Measurements from ENCODE around the gene BBLN.

Gene BBLN

DNA sequence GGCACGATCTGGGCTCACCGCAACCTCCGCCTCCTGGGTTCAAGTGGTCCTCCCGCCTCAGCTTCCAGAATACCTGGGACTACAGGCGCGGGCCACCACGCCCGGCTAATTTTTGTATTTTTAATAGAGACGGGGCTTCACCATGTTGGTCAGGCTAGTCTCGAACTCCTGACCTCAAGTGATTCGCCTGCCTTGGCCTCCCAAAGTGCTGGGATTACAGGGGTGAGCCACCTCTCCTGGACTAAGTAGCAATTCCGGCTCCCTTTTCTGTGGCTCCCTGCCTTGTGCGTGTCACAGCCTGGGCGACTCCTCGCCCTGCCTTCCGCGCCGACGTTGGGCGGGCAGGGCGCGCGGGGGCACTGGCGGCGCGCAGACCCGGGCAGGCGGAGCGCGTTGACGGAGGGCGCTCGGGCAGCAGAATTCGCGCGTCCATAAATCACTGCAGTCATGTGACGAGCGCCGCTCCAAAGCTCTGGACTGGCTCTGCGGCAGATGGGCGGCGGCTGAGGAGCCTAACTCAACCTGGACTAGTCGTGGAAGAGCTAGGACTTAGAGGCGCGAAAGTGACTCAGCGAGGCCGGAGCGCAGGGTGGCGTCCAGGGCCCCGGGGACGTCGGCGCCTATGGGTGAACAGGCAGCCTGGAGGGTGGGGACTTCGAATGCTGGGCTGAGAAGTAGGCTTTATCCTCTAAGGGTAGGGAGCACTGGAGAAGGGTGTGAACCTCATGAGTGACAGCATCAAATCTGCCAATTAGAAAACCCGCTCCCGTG, 32.7 kb downstream of the BBLN start:
- Histone ChIP-seq H3K36me3 (ENCODE audit: insufficient read depth, low read length) (peaks cover 4% of the 10 kb centered on the region; the same call in 1 of the 2 replicates), H3K9ac (ENCODE audit: low read depth, low read length) (peak overlapping the region; percentile 92; the same call in 1 of the 2 replicates), H3K9me3 (ENCODE audit: control insufficient read depth, insufficient read depth, low read length) (no peaks in the 10 kb centered on the region), H3K4me1 (ENCODE audit: insufficient read depth, low read length) (no peaks in the 10 kb centered on the region)

DNA sequence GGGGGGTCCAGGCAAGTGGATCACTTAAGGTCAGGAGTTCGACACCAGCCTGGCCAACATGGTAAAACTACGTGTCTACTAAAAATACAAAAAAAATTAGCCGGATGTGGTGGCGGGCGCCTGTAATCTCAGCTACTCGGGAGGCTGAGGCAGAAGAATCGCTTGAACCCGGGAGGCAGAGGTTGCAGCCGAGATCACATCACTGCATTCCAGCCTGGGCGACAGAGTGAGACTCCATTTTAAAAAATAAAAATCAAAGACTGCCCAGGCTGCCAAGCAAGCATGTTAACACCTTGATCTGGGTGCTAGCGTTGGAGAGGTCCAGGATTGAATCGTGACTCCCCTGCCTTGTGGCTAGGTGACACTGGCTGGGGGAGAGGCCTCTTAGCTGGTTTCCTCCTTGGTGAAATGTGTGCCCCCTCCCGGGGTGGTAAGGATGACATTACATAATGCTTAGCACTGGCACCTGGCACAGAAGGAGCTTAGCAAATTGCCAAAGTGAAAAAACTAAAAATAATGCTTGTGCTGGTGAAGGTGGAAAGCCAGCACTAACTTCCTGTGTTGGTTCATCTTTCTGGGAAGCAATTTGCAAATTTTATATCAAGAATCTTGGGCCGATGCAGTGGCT, 33.5 kb downstream of the BBLN start:
- Histone ChIP-seq H3K36me3 (ENCODE audit: insufficient read depth, low read length) (peaks cover 4% of the 10 kb centered on the region; the same call in 1 of the 2 replicates), H3K4me1 (ENCODE audit: insufficient read depth, low read length) (no peaks in the 10 kb centered on the region), H3K9me3 (ENCODE audit: control insufficient read depth, insufficient read depth, low read length) (no peaks in the 10 kb centered on the region), H3K9ac (ENCODE audit: low read depth, low read length) (peak overlapping the region; percentile 92; the same call in 1 of the 2 replicates)

DNA sequence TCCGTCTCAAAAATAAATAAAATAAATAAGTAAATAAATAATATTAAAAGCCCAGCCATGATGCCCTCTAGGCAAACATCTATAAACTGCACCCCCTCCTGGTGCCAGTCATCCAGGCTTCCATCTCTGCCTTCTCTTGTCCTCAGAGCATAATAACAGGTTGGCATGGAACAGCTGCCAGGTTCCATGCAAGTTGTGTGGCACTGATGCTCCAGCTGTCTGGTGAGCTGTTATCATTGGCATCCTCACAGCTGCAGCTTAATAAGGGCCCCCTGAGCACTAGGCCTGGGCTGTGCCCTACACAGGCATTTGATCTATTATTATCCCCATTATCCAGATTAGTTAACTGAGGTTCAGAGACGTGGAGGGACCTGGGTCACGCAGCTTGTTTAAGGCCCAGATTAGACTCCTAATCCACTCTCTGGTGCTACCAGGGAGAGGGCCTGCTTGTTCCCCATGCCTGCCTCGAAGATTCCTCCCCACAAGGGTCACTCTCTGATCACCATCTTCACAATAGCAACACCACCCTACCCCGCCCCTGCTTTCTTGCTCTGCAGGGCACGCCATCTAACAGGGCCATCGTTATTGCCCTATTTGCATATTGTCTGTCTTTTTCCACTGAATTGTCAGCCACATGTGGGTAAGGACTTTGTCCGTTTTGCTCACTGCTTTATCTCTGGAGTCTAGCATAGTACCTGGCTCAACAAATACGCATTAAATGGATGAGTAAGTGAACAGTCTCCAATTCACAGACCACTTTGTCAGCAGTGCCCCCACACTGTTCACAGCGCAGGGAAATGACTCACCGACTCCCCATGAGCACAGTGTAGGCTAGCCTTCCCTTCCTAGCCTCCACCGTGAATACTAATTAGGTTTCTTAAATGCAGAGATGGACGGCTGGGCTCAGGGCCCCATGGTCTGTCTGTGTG, 41.6 kb downstream of the BBLN start:
- H3K36me3 ChIP-seq (ENCODE audit: insufficient read depth, low read length) = no peaks in the 10 kb centered on the region
- H3K9me3 ChIP-seq (ENCODE audit: control insufficient read depth, insufficient read depth, low read length) = no peaks in the 10 kb centered on the region
- H3K4me1 ChIP-seq (ENCODE audit: insufficient read depth, low read length) = peaks cover 16% of the 10 kb centered on the region
- peak overlapping the region; percentile 12; the same call in 1 of the 2 replicates for H3K9ac ChIP-seq (ENCODE audit: low read depth, low read length)

DNA sequence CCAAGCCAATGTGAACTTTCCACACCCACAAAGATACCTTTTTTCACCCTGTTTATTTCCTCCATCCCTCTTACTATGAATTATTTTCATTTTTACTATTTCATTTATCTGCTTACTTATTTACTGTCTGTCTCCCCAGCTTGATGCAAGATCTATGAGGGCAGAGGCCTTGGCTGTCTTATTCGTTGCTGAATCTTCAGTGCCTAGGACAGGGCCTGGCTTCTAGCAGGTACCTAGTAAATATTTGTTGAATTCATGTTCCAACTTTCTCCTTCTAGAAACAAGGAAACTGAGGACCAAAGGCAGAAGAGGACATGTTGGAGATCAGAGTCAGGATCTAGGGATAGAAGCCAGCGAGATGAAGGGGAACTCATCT, 42.6 kb downstream of the BBLN start:
- H3K4me1 ChIP-seq (ENCODE audit: insufficient read depth, low read length) = peaks cover 16% of the 10 kb centered on the region
- peak overlapping the region; percentile 78; the same call in 1 of the 2 replicates for H3K9ac ChIP-seq (ENCODE audit: low read depth, low read length)
- no peaks in the 10 kb centered on the region for H3K36me3 ChIP-seq (ENCODE audit: insufficient read depth, low read length)
- no peaks in the 10 kb centered on the region for H3K9me3 ChIP-seq (ENCODE audit: control insufficient read depth, insufficient read depth, low read length)

DNA sequence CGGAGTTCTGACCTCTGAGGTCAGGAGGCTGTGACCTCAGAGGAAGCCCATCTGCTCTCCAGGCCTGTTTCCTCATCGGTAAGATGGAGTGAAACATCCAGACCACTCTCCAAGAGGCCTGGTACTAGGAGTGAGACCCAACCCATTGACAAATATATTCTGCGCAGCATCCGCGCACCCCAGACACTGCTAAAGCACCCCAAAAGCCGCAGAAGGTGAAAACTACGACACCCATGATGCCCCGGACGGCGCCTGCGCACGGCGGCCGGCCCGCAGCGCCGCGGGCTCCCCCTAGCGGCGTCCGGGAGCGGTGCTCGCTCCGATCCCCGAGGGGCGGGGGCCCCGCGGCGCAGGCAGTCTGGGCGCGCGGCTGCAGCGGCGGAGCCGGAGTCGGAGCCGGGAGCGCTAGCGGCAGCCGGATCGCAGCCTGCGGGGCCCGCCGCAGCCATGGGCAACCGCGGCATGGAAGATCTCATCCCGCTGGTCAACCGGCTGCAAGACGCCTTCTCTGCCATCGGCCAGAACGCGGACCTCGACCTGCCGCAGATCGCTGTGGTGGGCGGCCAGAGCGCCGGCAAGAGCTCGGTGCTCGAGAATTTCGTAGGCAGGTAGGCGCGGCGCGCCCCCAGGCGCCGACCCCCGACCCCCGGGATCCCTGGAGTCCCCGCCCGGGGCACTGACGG, 43.1 kb downstream of the BBLN start, which contains the start of gene DNM1:
Gene DNM1, plus strand, starts transcription at position 356 of the 683 bp plus-strand sequence. Its CDS starts 92 bp downstream, at position 448.
- H3K4me1 ChIP-seq (ENCODE audit: insufficient read depth, low read length) = peaks cover 16% of the 10 kb centered on the region
- H3K9ac ChIP-seq (ENCODE audit: low read depth, low read length) = peak within 1 kb of the TSS; percentile 78

DNA sequence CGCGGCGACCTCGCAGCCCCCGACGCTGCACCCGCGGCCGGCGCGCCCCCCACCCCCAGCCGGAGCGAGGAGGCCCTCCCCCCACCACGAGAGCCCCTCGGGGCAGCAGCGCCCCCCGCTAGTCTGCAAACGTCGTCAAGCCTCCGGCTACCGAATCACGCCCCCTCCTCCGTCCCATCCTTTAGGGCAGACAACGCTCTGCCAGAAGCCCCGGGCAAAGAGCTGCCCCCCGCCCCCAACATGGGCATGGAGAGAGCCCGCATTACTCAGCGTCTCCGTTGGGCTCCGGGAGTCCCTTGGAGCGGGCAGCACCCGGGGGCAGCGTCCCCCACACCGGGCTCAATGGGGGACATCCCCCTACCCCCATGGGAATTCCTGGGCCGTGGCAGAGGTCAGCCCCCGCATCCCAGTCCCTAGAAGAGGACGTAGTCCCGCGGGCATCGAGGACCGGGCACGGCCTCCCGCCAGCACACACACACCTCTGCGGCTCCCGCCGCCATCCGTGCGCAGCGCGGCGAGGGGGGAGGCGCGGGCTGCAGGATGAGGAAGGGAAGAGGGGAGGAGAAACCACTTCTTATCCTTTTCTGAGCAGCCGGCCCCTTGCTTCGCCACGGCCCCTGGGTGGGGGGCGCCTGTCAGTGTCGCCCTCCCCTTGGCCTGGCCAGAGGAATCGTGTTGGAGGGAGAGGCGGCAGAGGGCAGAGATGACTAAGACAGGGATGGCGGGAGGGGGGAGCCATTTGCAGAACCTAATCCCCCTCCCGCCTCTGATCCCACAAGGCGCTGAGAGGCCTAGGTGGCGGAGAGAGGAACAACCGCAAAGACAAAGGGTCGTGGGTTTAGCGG, 43.9 kb downstream of the BBLN start:
- H3K9ac ChIP-seq (ENCODE audit: low read depth, low read length) = peak overlapping the region; percentile 78
- peaks cover 16% of the 10 kb centered on the region for H3K4me1 ChIP-seq (ENCODE audit: insufficient read depth, low read length)
- no peaks in the 10 kb centered on the region for H3K9me3 ChIP-seq (ENCODE audit: control insufficient read depth, insufficient read depth, low read length)
- no peaks in the 10 kb centered on the region for H3K36me3 ChIP-seq (ENCODE audit: insufficient read depth, low read length)

More for the DNA sequence above, 43.1 kb downstream of the BBLN start, which contains the start of gene DNM1:
- no peaks in the 10 kb centered on the region for H3K36me3 ChIP-seq (ENCODE audit: insufficient read depth, low read length)
- no peaks in the 10 kb centered on the region for H3K9me3 ChIP-seq (ENCODE audit: control insufficient read depth, insufficient read depth, low read length)

DNA sequence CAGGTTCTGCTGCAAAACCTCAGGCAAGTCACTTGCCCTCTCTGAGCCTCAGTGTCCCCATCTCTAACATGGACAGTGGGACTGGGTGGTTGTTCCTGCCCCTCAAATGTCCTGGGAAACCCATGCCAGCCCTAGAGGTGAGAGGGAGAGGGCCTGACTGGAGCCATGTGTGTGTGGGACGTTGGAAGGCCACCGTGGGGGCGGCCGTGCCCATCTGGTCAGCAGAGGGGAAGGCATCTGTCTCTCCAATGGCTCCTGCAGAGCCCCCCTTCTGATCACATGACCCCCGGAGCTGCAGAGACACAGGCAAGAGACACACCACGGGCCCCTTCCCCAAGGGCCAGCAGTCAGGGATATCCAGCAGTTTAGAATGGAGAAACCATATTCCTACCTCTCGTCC, 44.8 kb downstream of the BBLN start:
- Histone ChIP-seq H3K4me1 (ENCODE audit: insufficient read depth, low read length) (peaks cover 16% of the 10 kb centered on the region), H3K36me3 (ENCODE audit: insufficient read depth, low read length) (no peaks in the 10 kb centered on the region), H3K9ac (ENCODE audit: low read depth, low read length) (peak overlapping the region; percentile 78; the same call in 1 of the 2 replicates), H3K9me3 (ENCODE audit: control insufficient read depth, insufficient read depth, low read length) (no peaks in the 10 kb centered on the region)

DNA sequence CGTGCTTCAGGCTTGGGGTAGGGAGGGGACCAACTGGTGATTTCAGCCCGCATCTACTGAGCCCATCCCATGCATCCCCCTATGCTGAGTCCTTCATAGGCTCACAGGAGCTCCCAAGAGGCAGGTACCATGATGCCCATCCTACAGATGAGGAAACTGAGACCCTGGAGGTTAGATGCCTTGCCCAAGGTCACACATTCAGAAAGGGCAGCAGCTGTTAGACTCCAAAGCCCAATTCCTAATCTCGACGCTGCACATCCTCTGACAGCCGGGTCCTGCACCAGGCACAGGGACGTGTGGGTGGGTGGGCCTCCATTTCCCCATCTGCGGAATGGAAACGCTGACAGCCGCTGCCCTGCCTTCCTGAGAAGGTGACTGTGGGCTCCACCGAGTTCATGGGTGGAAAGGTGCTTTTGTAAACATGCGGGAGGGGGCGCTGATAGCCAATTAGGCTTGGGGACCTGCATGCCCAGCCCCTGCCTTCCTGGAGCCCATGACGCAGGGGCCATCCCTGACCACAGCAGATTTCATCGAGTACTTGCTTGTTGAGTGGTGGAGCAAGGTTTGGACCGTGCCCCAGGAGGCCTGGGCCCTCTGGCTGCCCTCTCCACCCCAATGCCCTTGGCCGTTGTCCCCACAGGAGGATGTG, 45.4 kb downstream of the BBLN start:
- Histone ChIP-seq H3K36me3 (ENCODE audit: insufficient read depth, low read length) (no peaks in the 10 kb centered on the region), H3K4me1 (ENCODE audit: insufficient read depth, low read length) (peaks cover 16% of the 10 kb centered on the region), H3K9ac (ENCODE audit: low read depth, low read length) (no peak overlapping the region), H3K9me3 (ENCODE audit: control insufficient read depth, insufficient read depth, low read length) (no peaks in the 10 kb centered on the region)

DNA sequence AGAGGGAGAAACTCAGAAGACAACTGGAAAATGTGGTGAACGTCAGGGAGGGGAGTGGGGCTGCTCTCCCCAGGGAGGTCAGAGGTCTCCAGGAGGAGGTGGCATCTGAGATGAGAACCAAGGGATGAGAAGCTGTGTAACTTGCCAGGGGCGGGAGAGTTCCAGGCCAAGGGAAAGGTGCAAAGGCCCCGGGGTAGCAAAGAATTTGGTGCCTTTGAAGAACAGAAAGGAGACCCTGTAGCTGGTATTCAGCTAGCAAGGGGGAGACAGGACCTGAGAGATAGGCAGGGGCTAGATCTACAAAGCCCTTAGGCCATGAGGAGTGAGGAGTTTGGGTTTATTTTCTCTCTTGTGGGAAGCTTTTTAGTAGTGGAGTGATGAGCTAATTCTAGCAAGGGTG, 46.4 kb downstream of the BBLN start:
- Histone ChIP-seq H3K36me3 (ENCODE audit: insufficient read depth, low read length) (no peaks in the 10 kb centered on the region), H3K9me3 (ENCODE audit: control insufficient read depth, insufficient read depth, low read length) (no peaks in the 10 kb centered on the region), H3K9ac (ENCODE audit: low read depth, low read length) (no peak overlapping the region), H3K4me1 (ENCODE audit: insufficient read depth, low read length) (peaks cover 16% of the 10 kb centered on the region)

DNA sequence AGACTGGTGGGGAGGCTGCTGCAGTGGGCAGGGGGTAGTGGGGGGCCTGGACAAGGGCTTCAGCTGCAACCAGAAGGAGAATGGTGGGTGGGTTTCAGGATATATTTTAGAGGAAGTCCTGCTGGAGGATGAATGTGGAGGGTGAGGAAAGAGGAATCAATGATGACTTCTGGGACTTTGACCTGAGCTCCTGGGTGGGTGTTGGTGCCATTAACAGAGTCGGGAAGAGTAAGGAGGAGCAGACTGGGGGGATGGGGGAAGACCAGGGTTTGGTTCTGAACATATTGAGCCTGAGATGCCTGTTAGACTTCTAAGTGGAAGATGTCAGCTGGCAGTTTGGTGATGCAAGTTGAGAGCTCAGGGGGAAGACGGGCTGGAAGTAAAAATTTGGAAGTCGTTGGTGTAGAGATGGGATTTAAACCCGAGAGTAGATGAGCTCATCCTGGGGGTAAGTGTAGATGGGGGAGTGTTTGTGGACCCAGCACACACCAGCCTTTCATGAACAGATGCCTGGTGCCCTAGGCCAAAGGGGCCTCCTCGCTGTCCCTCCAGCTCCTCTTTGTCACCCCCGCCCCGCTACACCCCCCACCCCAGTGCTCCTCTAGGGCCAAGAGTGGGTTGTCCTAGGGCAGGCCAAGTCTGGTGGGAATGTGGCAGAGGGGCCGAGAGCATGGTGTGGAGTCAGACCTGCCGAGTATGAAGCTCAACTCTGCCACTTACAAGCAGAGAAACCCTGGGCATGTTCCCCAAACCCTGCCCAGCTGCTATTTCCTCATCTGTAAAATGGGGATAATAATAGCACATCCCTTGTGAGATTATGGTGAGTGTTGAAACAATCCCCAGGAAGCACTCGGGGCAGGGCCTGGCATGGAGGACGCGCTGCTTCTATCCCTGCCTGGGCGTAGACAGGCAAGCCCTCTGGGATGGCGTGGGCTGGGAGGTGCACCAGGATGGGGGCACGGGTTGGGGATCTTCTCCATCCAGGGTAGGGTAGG, 47.1 kb downstream of the BBLN start:
- peaks cover 11% of the 10 kb centered on the region for H3K4me1 ChIP-seq (ENCODE audit: insufficient read depth, low read length)
- no peaks in the 10 kb centered on the region for H3K36me3 ChIP-seq (ENCODE audit: insufficient read depth, low read length)
- no peak overlapping the region for H3K9ac ChIP-seq (ENCODE audit: low read depth, low read length)
- no peaks in the 10 kb centered on the region for H3K9me3 ChIP-seq (ENCODE audit: control insufficient read depth, insufficient read depth, low read length)

DNA sequence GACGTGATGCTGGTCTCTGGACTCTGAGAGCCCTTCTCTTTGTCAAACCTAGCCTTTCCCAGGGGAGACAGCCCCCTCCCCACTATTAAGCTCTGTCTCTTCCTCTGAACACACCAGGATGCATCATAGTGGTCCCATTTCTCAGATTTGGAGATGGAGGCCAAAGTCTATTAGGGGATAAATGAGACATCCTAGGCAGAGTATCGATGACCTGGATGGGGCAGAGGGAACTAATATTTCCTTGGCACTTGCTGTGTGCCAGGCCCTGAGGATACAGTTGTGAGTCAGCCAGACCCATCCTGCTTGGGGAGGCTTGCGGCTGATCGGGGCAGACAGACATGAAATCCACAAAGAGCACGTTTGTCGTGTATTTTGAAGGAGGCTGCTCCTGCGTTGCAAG, 48.3 kb downstream of the BBLN start:
- no peak overlapping the region for H3K9ac ChIP-seq (ENCODE audit: low read depth, low read length)
- H3K9me3 ChIP-seq (ENCODE audit: control insufficient read depth, insufficient read depth, low read length) = no peaks in the 10 kb centered on the region
- H3K36me3 ChIP-seq (ENCODE audit: insufficient read depth, low read length) = no peaks in the 10 kb centered on the region
- H3K4me1 ChIP-seq (ENCODE audit: insufficient read depth, low read length) = peaks cover 4% of the 10 kb centered on the region; the same call in 1 of the 2 replicates
